K562 (cell line): ENCODE results near the gene UCKL1. TPM values are rescaled to one million over a fixed set of nuclear protein-coding genes. Genes with fewer than 3 reads are reported as not detected.

Experiments
- ARID3B ChIP-seq: fragments of 250-450 bp; sonication (Bioruptor Pico); IDR thresholded peaks from 2 replicates; pipeline ENCODE4 v1.4.0; 2020; ENCODE audit warnings: borderline replicate concordance
- CREBBP ChIP-seq: IDR thresholded peaks from one replicate; pipeline ENCODE4 v1.6.1; 2012; ENCODE audit warnings: low read depth, mild to moderate bottlenecking, control low read depth, inconsistent platforms, low read length
- CTCF ChIP-seq, 3 experiments: IDR thresholded peaks in 2 of 3; conservative IDR thresholded peaks in 1 of 3; 2 replicates each; pipeline ENCODE4 v1.5.1; 2011 to 2012; ENCODE audit warnings: low read length in 3 of 3, mild to moderate bottlenecking in 3 of 3, control low read depth in 2 of 3, improper control_type of control experiment in 1 of 3, inconsistent platforms in 1 of 3, low read depth in 1 of 3, mixed read lengths in 1 of 3, moderate library complexity in 1 of 3; ENCODE audit not compliant: insufficient read depth in 2 of 3
- E2F3 ChIP-seq: fragments of 250-450 bp; sonication (Bioruptor Pico); IDR thresholded peaks from 2 replicates; pipeline ENCODE4 v1.4.0; 2020; ENCODE audit warnings: mild to moderate bottlenecking
- ELF2 ChIP-seq: fragments of 250-450 bp; sonication (Bioruptor Pico); IDR thresholded peaks from 2 replicates; pipeline ENCODE4 v1.5.0; 2021; ENCODE audit warnings: mild to moderate bottlenecking
- EWSR1 ChIP-seq: fragments of 450-650 bp; IDR thresholded peaks from 2 replicates; pipeline ENCODE4 v1.6.1; 2018; ENCODE audit warnings: borderline replicate concordance, mild to moderate bottlenecking, low read depth, moderate library complexity; ENCODE audit not compliant: partially characterized antibody
- FOXK1 ChIP-seq: sonication (generic); formaldehyde crosslinking; IDR thresholded peaks from 2 replicates; pipeline ENCODE4 v1.8.0; 2022; ENCODE audit warnings: missing genetic modification reagents, mild to moderate bottlenecking, borderline replicate concordance
- GABPA ChIP-seq: fragments of 200-800 bp; sonication (Bioruptor generic); conservative IDR thresholded peaks from 2 replicates; pipeline ENCODE4 v1.6.1; 2016; ENCODE audit warnings: low read depth, missing genetic modification characterization, missing compliant biosample characterization
- KLF13 ChIP-seq: fragments of 450-650 bp; IDR thresholded peaks from 2 replicates; pipeline ENCODE4 v1.6.1; 2016; ENCODE audit warnings: missing genetic modification characterization, low read depth, mild to moderate bottlenecking, missing compliant biosample characterization, moderate library complexity, borderline replicate concordance
- MEF2D ChIP-seq: conservative IDR thresholded peaks from 2 replicates; pipeline ENCODE4 v1.6.1; 2016; ENCODE audit warnings: low read depth, missing genetic modification characterization, missing compliant biosample characterization
- MLLT1 ChIP-seq, 2 experiments: fragments of 450-650 bp; IDR thresholded peaks; 2 replicates each; pipeline ENCODE4 v1.6.1; 2016
- NFATC3 ChIP-seq: fragments of 450-650 bp; IDR thresholded peaks from 2 replicates; pipeline ENCODE4 v1.6.1; 2017; ENCODE audit warnings: mild to moderate bottlenecking
- NFE2 ChIP-seq: IDR thresholded peaks from 2 replicates; pipeline ENCODE4 v1.6.1; 2014; ENCODE audit warnings: antibody characterized with exemption, low read depth
- POLR2A ChIP-seq: fragments of 450-650 bp; conservative IDR thresholded peaks from 2 replicates; pipeline ENCODE4 v1.6.1; 2016
- TCF15 ChIP-seq: fragments of 250-450 bp; sonication (Bioruptor Pico); IDR thresholded peaks from 2 replicates; pipeline ENCODE4 v1.8.0; 2022; ENCODE audit warnings: moderate library complexity, mild to moderate bottlenecking, inconsistent platforms
- TRIM28 ChIP-seq: fragments of 450-650 bp; IDR thresholded peaks from 2 replicates; pipeline ENCODE4 v1.6.1; 2017
- TSHZ1 ChIP-seq: fragments of 250-450 bp; sonication (Bioruptor Pico); IDR thresholded peaks from 2 replicates; pipeline ENCODE4 v1.4.0; 2020; ENCODE audit warnings: mild to moderate bottlenecking, moderate library complexity
- ZNF12 ChIP-seq: sonication (generic); formaldehyde crosslinking; IDR thresholded peaks from 2 replicates; pipeline ENCODE4 v1.4.0; 2020; ENCODE audit warnings: mild to moderate bottlenecking, missing genetic modification reagents
- ZNF263 ChIP-seq: sonication (generic); formaldehyde crosslinking; IDR thresholded peaks from 2 replicates; pipeline ENCODE4 v1.8.0; 2022; ENCODE audit warnings: mild to moderate bottlenecking, missing genetic modification reagents, borderline replicate concordance
- polyA plus RNA-seq, 8 experiments: library from polyadenylated mRNA; depleted of rRNA in 4 of 8; stranded (reverse) in 5 of 8; unstranded in 3 of 8; fragments of >200 nt; fragmentation: Nextera tagmentation in 2 of 8; fragmentation: Illumina TruSeq in 1 of 8; extraction: Ambion mirVana in 2 of 8; extraction: Trizol in 1 of 8; gene quantifications; 2 replicates each; pipeline versions ENCODE4 v1.2.1 to v1.2.3, GENCODE V29; 2011 to 2014; ENCODE audit warnings: inconsistent platforms in 1 of 8, missing spikeins in 1 of 8
- total RNA-seq, 7 experiments: library from RNA; depleted of rRNA in 6 of 7; stranded (reverse); fragments of >200 nt in 6 of 7; fragmentation: Illumina TruSeq in 2 of 7; extraction: Trizol in 2 of 7; gene quantifications; 2 replicates each; pipeline versions ENCODE4 v1.2.1 to v1.2.3, GENCODE V29; 2011 to 2021; ENCODE audit warnings: low replicate concordance in 1 of 7

Gene UCKL1
- total and polyA plus RNA-seq, 9 of the 15 experiments (the other 6 are each of a cell fraction or from before 2014, with no cell fraction given) = 3.1 to 52.8 (median 24.2) TPM

GRCh38 chr20:63980806-63981728, 24.9 kb upstream of the UCKL1 start, which contains the start of gene PRPF6 (continued):
- TF ChIP-seq FOXK1 (CRISPR knock-in tag) (no peak), MLLT1 (IDR thresholded peaks at IDR 0.05) (peak in 1 of 2 experiments; percentile 68; a peak in 1 of 4 replicates), ELF2 (CRISPR knock-in tag) (peak; percentile 90), ZNF263 (CRISPR knock-in tag) (no peak), NFE2 (no peak), MEF2D (no peak), POLR2A (peak; percentile 86), NFATC3 (no peak), GABPA (tag) (peak; percentile 99), KLF13 (tag) (peak; percentile 61; the same call in 1 of the 2 replicates), E2F3 (CRISPR knock-in tag) (no peak), TCF15 (CRISPR knock-in tag) (no peak), EWSR1 (no peak), ARID3B (no peak), CTCF (IDR thresholded peaks at IDR 0.05 in 2 of 3, conservative IDR thresholded peaks at IDR 0.05 in 1 of 3; ENCODE audit: insufficient read depth in 2 of 3, low read depth in 1 of 3, low read length in 3 of 3) (peak; percentile 96 to 99 (median 99)), CREBBP (no peak), TRIM28 (no peak), ZNF12 (no peak), TSHZ1 (CRISPR knock-in tag) (no peak)
